ENCODE data around the gene FIBCD1. TPM values are rescaled to one million over a fixed set of nuclear protein-coding genes. Genes with fewer than 3 reads are reported as not detected.

Gene FIBCD1
- total and polyA plus RNA-seq, 2 experiments from 2014 or later, result 4.4 to 5.6 TPM

DNA sequence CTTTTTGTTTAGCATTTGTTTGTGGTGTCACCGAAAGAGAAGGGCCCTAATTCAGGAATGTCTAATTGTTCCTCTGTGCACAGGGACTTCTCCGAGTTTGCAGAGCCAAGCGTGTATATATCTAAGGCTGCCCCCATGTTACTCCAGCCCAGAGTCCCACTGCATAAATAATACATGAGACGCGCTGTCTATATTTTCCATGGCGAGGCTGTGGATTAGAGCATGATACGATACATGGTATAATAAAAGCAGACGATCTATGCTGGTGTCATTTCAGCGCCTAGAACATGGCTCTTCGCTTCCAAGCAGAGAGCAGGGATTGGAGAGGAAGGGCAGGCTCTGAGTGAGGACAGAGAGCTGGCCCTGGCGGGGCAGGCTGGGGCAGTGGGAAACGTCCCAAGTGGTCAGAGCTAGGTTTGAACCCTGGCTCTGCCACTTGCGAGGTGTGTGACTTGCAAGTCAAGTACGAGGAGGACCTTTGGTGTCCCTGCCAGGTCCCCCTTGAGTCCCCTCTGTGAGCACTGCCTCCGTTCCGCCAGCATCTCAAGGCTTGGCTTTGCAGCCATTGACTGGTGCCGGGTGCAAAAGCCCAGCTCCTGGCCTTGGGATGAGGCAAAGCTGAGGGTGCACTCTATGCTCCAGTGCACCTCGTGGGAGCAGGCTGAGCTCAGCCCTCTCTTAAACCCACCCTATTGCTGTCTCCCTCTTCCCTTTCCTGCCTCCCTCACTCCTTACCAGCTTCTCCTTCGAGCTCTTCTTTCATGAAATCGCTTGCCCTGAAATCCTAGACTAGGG is 40.7 kb upstream of the FIBCD1 start:
- H3K4me3 ChIP-seq, result no peak overlapping the region
- H3K4me1 Mint-ChIP-seq, result peaks cover 5% of the 10 kb centered on the region; the same call in 1 of the 3 replicates
- H3K27me3 ChIP-seq (ENCODE audit: insufficient read depth), result no peaks in the 10 kb centered on the region
- no peaks in the 10 kb centered on the region for H4K20me1 ChIP-seq (replicated peaks; ENCODE audit: insufficient read depth)
- H3K9me3 Mint-ChIP-seq, result no peaks in the 10 kb centered on the region
- H3K9me2 ChIP-seq (ENCODE audit: insufficient read depth), result no peaks in the 10 kb centered on the region
- no peaks in the 10 kb centered on the region for H3K36me3 Mint-ChIP-seq (ENCODE audit: low read depth)
- no peaks in the 10 kb centered on the region for H3F3A ChIP-seq (replicated peaks; ENCODE audit: low read depth)
- H3K36me3 ChIP-seq (ENCODE audit: insufficient read depth), result no peaks in the 10 kb centered on the region
- ATAC-seq (no peak), DNase-seq (ENCODE audit: low spot score) (no peak)
- no peak overlapping the region for H3K4me3 Mint-ChIP-seq
- TF ChIP-seq, protein P1, sequence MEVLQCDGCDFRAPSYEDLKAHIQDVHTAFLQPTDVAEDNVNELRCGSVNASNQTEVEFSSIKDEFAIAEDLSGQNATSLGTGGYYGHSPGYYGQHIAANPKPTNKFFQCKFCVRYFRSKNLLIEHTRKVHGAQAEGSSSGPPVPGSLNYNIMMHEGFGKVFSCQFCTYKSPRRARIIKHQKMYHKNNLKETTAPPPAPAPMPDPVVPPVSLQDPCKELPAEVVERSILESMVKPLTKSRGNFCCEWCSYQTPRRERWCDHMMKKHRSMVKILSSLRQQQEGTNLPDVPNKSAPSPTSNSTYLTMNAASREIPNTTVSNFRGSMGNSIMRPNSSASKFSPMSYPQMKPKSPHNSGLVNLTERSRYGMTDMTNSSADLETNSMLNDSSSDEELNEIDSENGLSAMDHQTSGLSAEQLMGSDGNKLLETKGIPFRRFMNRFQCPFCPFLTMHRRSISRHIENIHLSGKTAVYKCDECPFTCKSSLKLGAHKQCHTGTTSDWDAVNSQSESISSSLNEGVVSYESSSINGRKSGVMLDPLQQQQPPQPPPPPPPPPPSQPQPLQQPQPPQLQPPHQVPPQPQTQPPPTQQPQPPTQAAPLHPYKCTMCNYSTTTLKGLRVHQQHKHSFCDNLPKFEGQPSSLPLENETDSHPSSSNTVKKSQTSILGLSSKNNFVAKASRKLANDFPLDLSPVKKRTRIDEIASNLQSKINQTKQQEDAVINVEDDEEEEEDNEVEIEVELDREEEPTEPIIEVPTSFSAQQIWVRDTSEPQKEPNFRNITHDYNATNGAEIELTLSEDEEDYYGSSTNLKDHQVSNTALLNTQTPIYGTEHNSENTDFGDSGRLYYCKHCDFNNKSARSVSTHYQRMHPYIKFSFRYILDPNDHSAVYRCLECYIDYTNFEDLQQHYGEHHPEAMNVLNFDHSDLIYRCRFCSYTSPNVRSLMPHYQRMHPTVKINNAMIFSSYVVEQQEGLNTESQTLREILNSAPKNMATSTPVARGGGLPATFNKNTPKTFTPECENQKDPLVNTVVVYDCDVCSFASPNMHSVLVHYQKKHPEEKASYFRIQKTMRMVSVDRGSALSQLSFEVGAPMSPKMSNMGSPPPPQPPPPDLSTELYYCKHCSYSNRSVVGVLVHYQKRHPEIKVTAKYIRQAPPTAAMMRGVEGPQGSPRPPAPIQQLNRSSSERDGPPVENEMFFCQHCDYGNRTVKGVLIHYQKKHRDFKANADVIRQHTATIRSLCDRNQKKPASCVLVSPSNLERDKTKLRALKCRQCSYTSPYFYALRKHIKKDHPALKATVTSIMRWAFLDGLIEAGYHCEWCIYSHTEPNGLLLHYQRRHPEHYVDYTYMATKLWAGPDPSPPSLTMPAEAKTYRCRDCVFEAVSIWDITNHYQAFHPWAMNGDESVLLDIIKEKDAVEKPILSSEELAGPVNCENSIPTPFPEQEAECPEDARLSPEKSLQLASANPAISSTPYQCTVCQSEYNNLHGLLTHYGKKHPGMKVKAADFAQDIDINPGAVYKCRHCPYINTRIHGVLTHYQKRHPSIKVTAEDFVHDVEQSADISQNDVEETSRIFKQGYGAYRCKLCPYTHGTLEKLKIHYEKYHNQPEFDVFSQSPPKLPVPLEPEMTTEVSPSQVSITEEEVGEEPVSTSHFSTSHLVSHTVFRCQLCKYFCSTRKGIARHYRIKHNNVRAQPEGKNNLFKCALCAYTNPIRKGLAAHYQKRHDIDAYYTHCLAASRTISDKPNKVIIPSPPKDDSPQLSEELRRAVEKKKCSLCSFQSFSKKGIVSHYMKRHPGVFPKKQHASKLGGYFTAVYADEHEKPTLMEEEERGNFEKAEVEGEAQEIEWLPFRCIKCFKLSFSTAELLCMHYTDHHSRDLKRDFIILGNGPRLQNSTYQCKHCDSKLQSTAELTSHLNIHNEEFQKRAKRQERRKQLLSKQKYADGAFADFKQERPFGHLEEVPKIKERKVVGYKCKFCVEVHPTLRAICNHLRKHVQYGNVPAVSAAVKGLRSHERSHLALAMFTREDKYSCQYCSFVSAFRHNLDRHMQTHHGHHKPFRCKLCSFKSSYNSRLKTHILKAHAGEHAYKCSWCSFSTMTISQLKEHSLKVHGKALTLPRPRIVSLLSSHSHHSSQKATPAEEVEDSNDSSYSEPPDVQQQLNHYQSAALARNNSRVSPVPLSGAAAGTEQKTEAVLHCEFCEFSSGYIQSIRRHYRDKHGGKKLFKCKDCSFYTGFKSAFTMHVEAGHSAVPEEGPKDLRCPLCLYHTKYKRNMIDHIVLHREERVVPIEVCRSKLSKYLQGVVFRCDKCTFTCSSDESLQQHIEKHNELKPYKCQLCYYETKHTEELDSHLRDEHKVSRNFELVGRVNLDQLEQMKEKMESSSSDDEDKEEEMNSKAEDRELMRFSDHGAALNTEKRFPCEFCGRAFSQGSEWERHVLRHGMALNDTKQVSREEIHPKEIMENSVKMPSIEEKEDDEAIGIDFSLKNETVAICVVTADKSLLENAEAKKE (CRISPR knock-in tag; IDR thresholded peaks at IDR 0.05), result no peak
- TF ChIP-seq NANOG (IDR thresholded peaks at IDR 0.05; ENCODE audit: borderline replicate concordance) (no peak), EZH2 (IDR thresholded peaks at IDR 0.05; ENCODE audit: low read depth, unreplicated experiment) (no peak), EZH2phosphoT487 (IDR thresholded peaks at IDR 0.05; ENCODE audit: unreplicated experiment) (no peak), JUNB (IDR thresholded peaks at IDR 0.05; ENCODE audit: unreplicated experiment) (no peak), ZNF331 (CRISPR knock-in tag; IDR thresholded peaks at IDR 0.05; ENCODE audit: low read depth) (no peak), ZNF114 (CRISPR knock-in tag; IDR thresholded peaks at IDR 0.05) (no peak), CREB1 (CRISPR knock-in tag; IDR thresholded peaks at IDR 0.05; ENCODE audit: low read depth) (no peak), POLR2AphosphoS5 (IDR thresholded peaks at IDR 0.05; ENCODE audit: low read depth) (no peak), STAT1 (IDR thresholded peaks at IDR 0.05; ENCODE audit: unreplicated experiment) (no peak)
- TF ChIP-seq, protein P2, sequence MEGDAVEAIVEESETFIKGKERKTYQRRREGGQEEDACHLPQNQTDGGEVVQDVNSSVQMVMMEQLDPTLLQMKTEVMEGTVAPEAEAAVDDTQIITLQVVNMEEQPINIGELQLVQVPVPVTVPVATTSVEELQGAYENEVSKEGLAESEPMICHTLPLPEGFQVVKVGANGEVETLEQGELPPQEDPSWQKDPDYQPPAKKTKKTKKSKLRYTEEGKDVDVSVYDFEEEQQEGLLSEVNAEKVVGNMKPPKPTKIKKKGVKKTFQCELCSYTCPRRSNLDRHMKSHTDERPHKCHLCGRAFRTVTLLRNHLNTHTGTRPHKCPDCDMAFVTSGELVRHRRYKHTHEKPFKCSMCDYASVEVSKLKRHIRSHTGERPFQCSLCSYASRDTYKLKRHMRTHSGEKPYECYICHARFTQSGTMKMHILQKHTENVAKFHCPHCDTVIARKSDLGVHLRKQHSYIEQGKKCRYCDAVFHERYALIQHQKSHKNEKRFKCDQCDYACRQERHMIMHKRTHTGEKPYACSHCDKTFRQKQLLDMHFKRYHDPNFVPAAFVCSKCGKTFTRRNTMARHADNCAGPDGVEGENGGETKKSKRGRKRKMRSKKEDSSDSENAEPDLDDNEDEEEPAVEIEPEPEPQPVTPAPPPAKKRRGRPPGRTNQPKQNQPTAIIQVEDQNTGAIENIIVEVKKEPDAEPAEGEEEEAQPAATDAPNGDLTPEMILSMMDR (conservative IDR thresholded peaks at IDR 0.05; ENCODE audit: low read depth in 2 of 2), result no peak
- TF ChIP-seq, protein P3, sequence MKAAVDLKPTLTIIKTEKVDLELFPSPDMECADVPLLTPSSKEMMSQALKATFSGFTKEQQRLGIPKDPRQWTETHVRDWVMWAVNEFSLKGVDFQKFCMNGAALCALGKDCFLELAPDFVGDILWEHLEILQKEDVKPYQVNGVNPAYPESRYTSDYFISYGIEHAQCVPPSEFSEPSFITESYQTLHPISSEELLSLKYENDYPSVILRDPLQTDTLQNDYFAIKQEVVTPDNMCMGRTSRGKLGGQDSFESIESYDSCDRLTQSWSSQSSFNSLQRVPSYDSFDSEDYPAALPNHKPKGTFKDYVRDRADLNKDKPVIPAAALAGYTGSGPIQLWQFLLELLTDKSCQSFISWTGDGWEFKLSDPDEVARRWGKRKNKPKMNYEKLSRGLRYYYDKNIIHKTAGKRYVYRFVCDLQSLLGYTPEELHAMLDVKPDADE (IDR thresholded peaks at IDR 0.05), result no peak
- TF ChIP-seq, protein P4, sequence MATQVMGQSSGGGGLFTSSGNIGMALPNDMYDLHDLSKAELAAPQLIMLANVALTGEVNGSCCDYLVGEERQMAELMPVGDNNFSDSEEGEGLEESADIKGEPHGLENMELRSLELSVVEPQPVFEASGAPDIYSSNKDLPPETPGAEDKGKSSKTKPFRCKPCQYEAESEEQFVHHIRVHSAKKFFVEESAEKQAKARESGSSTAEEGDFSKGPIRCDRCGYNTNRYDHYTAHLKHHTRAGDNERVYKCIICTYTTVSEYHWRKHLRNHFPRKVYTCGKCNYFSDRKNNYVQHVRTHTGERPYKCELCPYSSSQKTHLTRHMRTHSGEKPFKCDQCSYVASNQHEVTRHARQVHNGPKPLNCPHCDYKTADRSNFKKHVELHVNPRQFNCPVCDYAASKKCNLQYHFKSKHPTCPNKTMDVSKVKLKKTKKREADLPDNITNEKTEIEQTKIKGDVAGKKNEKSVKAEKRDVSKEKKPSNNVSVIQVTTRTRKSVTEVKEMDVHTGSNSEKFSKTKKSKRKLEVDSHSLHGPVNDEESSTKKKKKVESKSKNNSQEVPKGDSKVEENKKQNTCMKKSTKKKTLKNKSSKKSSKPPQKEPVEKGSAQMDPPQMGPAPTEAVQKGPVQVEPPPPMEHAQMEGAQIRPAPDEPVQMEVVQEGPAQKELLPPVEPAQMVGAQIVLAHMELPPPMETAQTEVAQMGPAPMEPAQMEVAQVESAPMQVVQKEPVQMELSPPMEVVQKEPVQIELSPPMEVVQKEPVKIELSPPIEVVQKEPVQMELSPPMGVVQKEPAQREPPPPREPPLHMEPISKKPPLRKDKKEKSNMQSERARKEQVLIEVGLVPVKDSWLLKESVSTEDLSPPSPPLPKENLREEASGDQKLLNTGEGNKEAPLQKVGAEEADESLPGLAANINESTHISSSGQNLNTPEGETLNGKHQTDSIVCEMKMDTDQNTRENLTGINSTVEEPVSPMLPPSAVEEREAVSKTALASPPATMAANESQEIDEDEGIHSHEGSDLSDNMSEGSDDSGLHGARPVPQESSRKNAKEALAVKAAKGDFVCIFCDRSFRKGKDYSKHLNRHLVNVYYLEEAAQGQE (IDR thresholded peaks at IDR 0.05; ENCODE audit: unreplicated experiment), result no peak
- H3K27ac ChIP-seq (ENCODE audit: low read depth), result no peak overlapping the region
- peaks cover 4% of the 10 kb centered on the region for H3K27me3 Mint-ChIP-seq (ENCODE audit: insufficient read depth, low read depth, poor library complexity)
- no peak overlapping the region for H3K4me2 ChIP-seq
- H3K79me2 ChIP-seq (replicated peaks; ENCODE audit: insufficient read depth), result no peaks in the 10 kb centered on the region
- H2AFZ ChIP-seq, result no peak overlapping the region
- H3K4me1 ChIP-seq (ENCODE audit: insufficient read depth), result no peaks in the 10 kb centered on the region
- no peak overlapping the region for H3K27ac Mint-ChIP-seq

All from GM23338 (cell line).